Erythroblast (primary cell): ENCODE measurements around the gene ABCC6.

Experiments
- GATA1 ChIP-seq: IDR thresholded peaks from 2 replicates; pipeline ENCODE4 v1.6.1; 2011; ENCODE audit warnings: low read depth, mild to moderate bottlenecking, control low read depth, low read length, moderate library complexity
- POLR2A ChIP-seq: IDR thresholded peaks from 2 replicates; pipeline ENCODE4 v1.6.1; 2011; ENCODE audit warnings: mild to moderate bottlenecking, low read length

GRCh38 chr16:16108759-16109158 lies 114.5 kb downstream of the ABCC6 start:
- TF ChIP-seq POLR2A: no peak
- TF ChIP-seq GATA1: no peak
